Fibroblast of lung (primary cell): ENCODE data around the gene MACROD2. TPM values are rescaled to one million over a fixed set of nuclear protein-coding genes. Genes with fewer than 3 reads are reported as not detected.

Experiments used
- DNase-seq, 2 donors: peaks; one replicate each; pipeline versions ENCODE4 v3.0.0 to v3.0.0-alpha.2; 2010; ENCODE audit warnings: low read depth in 2 of 2
- H2AFZ ChIP-seq: 2 replicates; pipeline ENCODE4 v1.5.1; 2012; ENCODE audit warnings: low read length, control low read depth, inconsistent platforms
- H3K27ac ChIP-seq: 2 replicates; pipeline ENCODE4 v1.5.1; 2011; ENCODE audit warnings: low read length, control low read depth; ENCODE audit not compliant: insufficient read depth
- H3K27me3 ChIP-seq: 2 replicates; pipeline ENCODE4 v1.5.1; 2011; ENCODE audit warnings: mild to moderate bottlenecking, low read length; ENCODE audit not compliant: control insufficient read depth, insufficient read depth
- H3K36me3 ChIP-seq: 2 replicates; pipeline ENCODE4 v1.5.1; 2011; ENCODE audit warnings: low read length; ENCODE audit not compliant: control insufficient read depth, insufficient read depth
- H3K4me1 ChIP-seq: 2 replicates; pipeline ENCODE4 v1.5.1; 2011; ENCODE audit warnings: low read length; ENCODE audit not compliant: control insufficient read depth, insufficient read depth; ENCODE audit errors: extremely low read depth
- H3K4me2 ChIP-seq: 2 replicates; pipeline ENCODE4 v1.5.1; 2011; ENCODE audit warnings: low read length, control low read depth; ENCODE audit not compliant: insufficient read depth; ENCODE audit errors: extremely low read depth
- H3K4me3 ChIP-seq, 4 experiments: fragments of 200-600 bp in 1 of 4; sonication (generic) in 1 of 4; replicated peaks in 1 of 4; 2 replicates each; pipeline ENCODE4 v1.5.1; 2011 to 2016; ENCODE audit warnings: low read length in 4 of 4, low read depth in 3 of 4, mild to moderate bottlenecking in 3 of 4, control low read depth in 2 of 4, inconsistent platforms in 1 of 4, mixed read lengths in 1 of 4; ENCODE audit not compliant: insufficient read depth in 1 of 4; ENCODE audit errors: control extremely low read depth in 1 of 4
- H3K79me2 ChIP-seq: 2 replicates; pipeline ENCODE4 v1.5.1; 2012; ENCODE audit warnings: mild to moderate bottlenecking, low read length, inconsistent platforms; ENCODE audit not compliant: control insufficient read depth, insufficient read depth
- H3K9ac ChIP-seq: 2 replicates; pipeline ENCODE4 v1.5.1; 2011; ENCODE audit warnings: mild to moderate bottlenecking, low read length, control low read depth; ENCODE audit not compliant: insufficient read depth
- H3K9me3 ChIP-seq: 2 replicates; pipeline ENCODE4 v1.5.1; 2012; ENCODE audit warnings: low read depth, low read length; ENCODE audit not compliant: control insufficient read depth, insufficient read depth
- H4K20me1 ChIP-seq: 2 replicates; pipeline ENCODE4 v1.5.1; 2011; ENCODE audit warnings: low read length; ENCODE audit not compliant: control insufficient read depth, insufficient read depth; ENCODE audit errors: extremely low read depth
- CTCF ChIP-seq, 2 donors: IDR thresholded peaks in 1 of 2; conservative IDR thresholded peaks in 1 of 2; 1 replicate in 1 of 2; 2 replicates in 1 of 2; pipeline ENCODE4 v1.5.1; 2011 to 2012; ENCODE audit warnings: low read length in 2 of 2, control low read depth in 1 of 2, inconsistent platforms in 1 of 2, low read depth in 1 of 2, mild to moderate bottlenecking in 1 of 2
- EZH2 ChIP-seq: IDR thresholded peaks from 2 replicates; pipeline ENCODE4 v1.5.1; 2012; ENCODE audit warnings: low read length, control low read depth, mild to moderate bottlenecking; ENCODE audit errors: missing control alignments
- polyA plus RNA-seq, 2 donors: library from polyadenylated mRNA; depleted of rRNA in 1 of 2; stranded (reverse) in 1 of 2; unstranded in 1 of 2; fragments of >200 nt; gene quantifications; 2 replicates each; pipeline ENCODE4 v1.2.1, GENCODE V29; 2011 to 2012; ENCODE audit warnings: missing spikeins in 1 of 2
- total RNA-seq: library from RNA; depleted of rRNA; stranded (reverse); fragments of >200 nt; gene quantifications from 2 replicates; pipeline ENCODE4 v1.2.1, GENCODE V29; 2014

The MACROD2 gene
- total and polyA plus RNA-seq, 2 donors (not counting 1 experiment from before 2014, with no cell fraction given) = 0.54 to 1.7 TPM

- no peak for DNase-seq
- Histone ChIP-seq H3K4me3 (no peak overlapping the region), H3K4me1 (no peaks in the 10 kb centered on the region), H3K79me2 (no peaks in the 10 kb centered on the region), H3K27ac (no peak overlapping the region), H3K27me3 (no peaks in the 10 kb centered on the region), H3K9ac (no peak overlapping the region), H3K36me3 (no peaks in the 10 kb centered on the region), H4K20me1 (no peaks in the 10 kb centered on the region), H2AFZ (no peak overlapping the region), H3K9me3 (no peaks in the 10 kb centered on the region), H3K4me2 (no peak overlapping the region)
- TF ChIP-seq EZH2 (no peak), CTCF (conservative IDR thresholded peaks at IDR 0.05 in 1 of 2, IDR thresholded peaks at IDR 0.05 in 1 of 2; ENCODE audit: low read depth in 1 of 2, low read length in 2 of 2) (no peak)
Observed at GRCh38 chr20:14127514-14128223, 132.4 kb downstream of the MACROD2 start.

DNA sequence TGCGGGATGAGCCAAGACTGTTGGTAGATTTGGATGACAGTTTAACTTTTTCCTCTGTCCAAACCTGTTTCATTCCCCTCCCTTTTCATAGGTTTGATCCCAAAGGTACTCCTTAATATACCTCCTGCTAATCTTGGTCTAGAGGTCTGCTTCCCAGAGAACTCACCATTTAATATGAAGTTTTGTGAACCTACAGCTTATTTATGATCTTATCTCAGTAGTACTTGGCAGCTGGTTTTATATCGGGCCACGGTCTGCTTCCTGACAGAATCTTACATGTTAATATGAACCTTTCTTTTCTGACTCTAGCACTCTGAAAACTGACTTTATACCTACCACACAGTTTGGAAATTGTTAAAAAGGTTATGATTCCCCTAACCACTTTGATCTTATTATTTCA, 138.7 kb downstream of the MACROD2 start:
- DNase-seq = no peak
- H3K9me3 ChIP-seq = no peaks in the 10 kb centered on the region
- no peak overlapping the region for H3K9ac ChIP-seq
- no peaks in the 10 kb centered on the region for H3K79me2 ChIP-seq
- H3K36me3 ChIP-seq = no peaks in the 10 kb centered on the region
- H3K27me3 ChIP-seq = no peaks in the 10 kb centered on the region
- no peak overlapping the region for H3K27ac ChIP-seq
- H2AFZ ChIP-seq = no peak overlapping the region
- H3K4me2 ChIP-seq = no peak overlapping the region
- no peak overlapping the region for H3K4me3 ChIP-seq
- no peak for TF ChIP-seq EZH2
- TF ChIP-seq CTCF (conservative IDR thresholded peaks at IDR 0.05 in 1 of 2, IDR thresholded peaks at IDR 0.05 in 1 of 2; ENCODE audit: low read depth in 1 of 2, low read length in 2 of 2) = no peak
- no peaks in the 10 kb centered on the region for H4K20me1 ChIP-seq
- H3K4me1 ChIP-seq = no peaks in the 10 kb centered on the region

DNA sequence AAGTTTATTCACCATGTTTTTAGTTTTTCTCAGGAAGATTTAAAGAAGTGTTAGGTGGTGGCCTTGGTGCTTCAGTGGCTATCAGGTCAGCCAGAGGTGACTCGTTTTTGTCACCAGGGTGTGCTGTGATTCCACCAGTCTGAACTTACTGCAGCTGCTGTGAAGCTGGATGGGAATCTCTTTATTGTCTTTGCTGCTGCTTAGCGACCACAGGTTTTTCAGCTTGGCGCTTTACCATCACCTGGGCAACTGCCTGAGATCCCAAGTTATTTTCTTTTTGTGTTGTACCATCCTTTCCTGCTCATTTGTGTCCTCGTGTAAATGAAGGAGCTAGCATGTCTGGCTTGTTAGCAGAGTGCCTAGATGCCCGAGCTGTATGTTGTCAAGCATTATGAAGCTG, 146.9 kb downstream of the MACROD2 start:
- Histone ChIP-seq H3K4me1 (no peaks in the 10 kb centered on the region), H3K4me2 (no peak overlapping the region), H2AFZ (no peak overlapping the region), H3K36me3 (no peaks in the 10 kb centered on the region), H3K79me2 (no peaks in the 10 kb centered on the region), H3K27me3 (no peaks in the 10 kb centered on the region), H3K9ac (no peak overlapping the region), H4K20me1 (no peaks in the 10 kb centered on the region), H3K4me3 (no peak overlapping the region), H3K9me3 (no peaks in the 10 kb centered on the region), H3K27ac (no peak overlapping the region)
- peak; percentile 35 to 39 for DNase-seq
- TF ChIP-seq EZH2 (no peak), CTCF (conservative IDR thresholded peaks at IDR 0.05 in 1 of 2, IDR thresholded peaks at IDR 0.05 in 1 of 2; ENCODE audit: low read depth in 1 of 2, low read length in 2 of 2) (peak; percentile 29 to 45)
